ENCODE data around the gene REEP1. TPM values are rescaled to one million over a fixed set of nuclear protein-coding genes. Genes with fewer than 3 reads are reported as not detected.

REEP1 gene
- total RNA-seq, 1 donor from 2014 or later: not detected

DNA sequence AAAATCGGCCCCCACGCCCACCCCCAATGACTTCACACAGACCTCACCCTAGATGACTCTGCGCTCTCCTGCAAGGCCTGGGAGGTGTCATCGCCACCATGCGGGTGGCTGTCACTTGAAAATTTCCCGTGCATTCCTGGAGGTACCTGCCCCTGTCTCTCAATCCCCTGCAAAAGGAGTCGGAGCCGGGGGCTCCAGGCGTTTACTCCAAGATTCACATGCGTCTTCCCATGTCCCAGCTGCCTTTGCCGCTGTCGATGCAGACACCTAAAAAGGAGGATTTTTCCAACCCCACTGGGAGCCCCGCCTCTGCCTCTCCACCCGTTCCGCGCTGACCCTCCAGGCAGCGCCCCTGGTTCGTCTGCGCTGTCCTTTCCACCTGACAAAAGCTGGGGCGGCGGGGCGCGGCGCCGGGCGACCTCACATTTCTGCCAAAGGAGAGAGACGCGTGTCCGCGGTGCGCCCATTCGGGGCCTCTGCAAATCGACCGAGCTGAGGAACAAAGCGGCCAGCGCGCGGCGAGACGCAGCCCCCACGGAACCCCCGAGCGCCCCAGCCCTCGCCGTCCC is 667 bp downstream of the REEP1 start:
- Mint-ChIP-seq H3K9me3 (peaks cover 9% of the 10 kb centered on the region), H3K27me3 (peaks cover 67% of the 10 kb centered on the region), H3K27ac (no peak overlapping the region), H3K4me3 (peak overlapping the region; percentile 67), H3K4me1 (peaks cover 16% of the 10 kb centered on the region), H3K36me3 (ENCODE audit: low read depth) (peaks cover 8% of the 10 kb centered on the region)
- CTCF ChIA-PET: no interaction called here
- ATAC-seq (ENCODE audit: low read depth): no peak
- intact Hi-C loops (cut with micrococcal nuclease): no loop called here
- POLR2A ChIA-PET: interaction anchor here (0.6 kb wide), 1 partner anchor 90 kb away, joined by 3 read pairs; no protein-coding TSS in a partner anchor
- TF ChIP-seq, protein P1, sequence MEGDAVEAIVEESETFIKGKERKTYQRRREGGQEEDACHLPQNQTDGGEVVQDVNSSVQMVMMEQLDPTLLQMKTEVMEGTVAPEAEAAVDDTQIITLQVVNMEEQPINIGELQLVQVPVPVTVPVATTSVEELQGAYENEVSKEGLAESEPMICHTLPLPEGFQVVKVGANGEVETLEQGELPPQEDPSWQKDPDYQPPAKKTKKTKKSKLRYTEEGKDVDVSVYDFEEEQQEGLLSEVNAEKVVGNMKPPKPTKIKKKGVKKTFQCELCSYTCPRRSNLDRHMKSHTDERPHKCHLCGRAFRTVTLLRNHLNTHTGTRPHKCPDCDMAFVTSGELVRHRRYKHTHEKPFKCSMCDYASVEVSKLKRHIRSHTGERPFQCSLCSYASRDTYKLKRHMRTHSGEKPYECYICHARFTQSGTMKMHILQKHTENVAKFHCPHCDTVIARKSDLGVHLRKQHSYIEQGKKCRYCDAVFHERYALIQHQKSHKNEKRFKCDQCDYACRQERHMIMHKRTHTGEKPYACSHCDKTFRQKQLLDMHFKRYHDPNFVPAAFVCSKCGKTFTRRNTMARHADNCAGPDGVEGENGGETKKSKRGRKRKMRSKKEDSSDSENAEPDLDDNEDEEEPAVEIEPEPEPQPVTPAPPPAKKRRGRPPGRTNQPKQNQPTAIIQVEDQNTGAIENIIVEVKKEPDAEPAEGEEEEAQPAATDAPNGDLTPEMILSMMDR (IDR thresholded peaks at IDR 0.05): no peak
- no peak for DNase-seq

DNA sequence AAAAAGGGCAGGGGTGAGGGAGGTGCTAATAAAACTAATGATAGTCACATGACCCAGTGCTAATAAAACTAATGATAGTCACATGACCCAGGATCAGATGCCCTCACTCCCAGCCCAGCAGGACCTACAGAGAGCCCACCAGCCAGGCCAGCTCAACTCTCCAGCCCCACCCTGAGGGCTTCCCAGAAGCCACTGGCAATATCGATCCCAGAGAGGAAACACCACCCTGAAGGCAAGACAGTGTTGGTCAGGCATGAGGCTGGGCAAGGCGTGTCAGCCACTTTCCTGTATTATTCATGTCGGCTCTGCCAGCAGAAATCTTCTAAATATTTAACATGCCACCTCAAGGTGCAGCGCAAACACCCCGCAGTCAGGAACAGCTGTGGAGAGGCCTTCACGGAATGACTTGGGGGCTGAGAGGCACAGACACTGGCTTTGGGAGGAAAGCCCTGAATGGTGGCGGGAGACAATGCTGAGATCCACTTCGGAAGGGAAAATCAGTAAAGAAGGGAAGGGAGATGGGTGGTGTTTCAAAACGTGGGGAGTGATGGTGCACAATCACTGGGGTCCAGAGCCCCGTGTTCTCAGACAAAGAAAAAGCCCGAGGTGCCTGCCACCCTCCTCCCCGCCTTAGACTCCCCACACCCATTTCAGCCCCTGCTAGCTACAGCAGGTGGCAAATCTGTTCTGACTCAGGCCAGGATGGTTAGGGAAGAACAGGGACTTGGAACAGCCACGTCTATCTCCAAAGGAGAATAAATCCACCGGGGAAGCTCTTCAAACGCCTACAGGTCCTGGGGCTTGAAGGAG is 1.4 kb downstream of the REEP1 start:
- peaks cover 2% of the 10 kb centered on the region for H3K9me3 Mint-ChIP-seq
- POLR2A ChIA-PET: interaction anchor here (0.6 kb wide), 1 partner anchor 89 kb away, joined by 3 read pairs; no protein-coding TSS in a partner anchor
- ATAC-seq (ENCODE audit: low read depth) (no peak), DNase-seq (no peak)
- H3K27me3 Mint-ChIP-seq: peaks cover 67% of the 10 kb centered on the region
- H3K4me3 Mint-ChIP-seq: peak overlapping the region; percentile 67
- H3K36me3 Mint-ChIP-seq (ENCODE audit: low read depth): peaks cover 4% of the 10 kb centered on the region
- intact Hi-C loops (cut with micrococcal nuclease): no loop called here
- H3K4me1 Mint-ChIP-seq: peaks cover 16% of the 10 kb centered on the region
- TF ChIP-seq, protein P1 (IDR thresholded peaks at IDR 0.05): no peak
- no peak overlapping the region for H3K27ac Mint-ChIP-seq
- CTCF ChIA-PET: no interaction called here

DNA sequence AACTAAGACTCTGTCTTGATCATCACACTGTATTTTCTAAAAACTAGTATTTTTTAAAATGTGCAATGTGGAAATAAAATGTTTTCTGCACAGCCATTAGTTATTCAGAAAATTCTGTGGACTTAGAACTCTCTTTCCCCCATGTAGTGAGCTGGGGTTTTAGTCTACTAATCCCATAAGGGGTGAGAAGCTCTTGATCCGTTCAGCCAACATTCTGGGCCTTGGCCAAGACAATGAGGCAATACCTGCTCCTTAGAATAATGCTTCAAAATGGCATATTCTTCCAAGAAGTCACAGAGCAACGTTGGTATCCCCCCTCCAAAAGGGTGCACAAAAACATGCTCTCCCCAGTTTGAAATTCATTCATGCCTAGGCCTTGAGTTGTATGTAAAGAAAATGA is 4.0 kb downstream of the REEP1 start:
- peaks cover 46% of the 10 kb centered on the region for H3K27me3 Mint-ChIP-seq
- no peak overlapping the region for H3K4me3 Mint-ChIP-seq
- DNase-seq: no peak
- H3K4me1 Mint-ChIP-seq: peaks cover 16% of the 10 kb centered on the region
- no peaks in the 10 kb centered on the region for H3K36me3 Mint-ChIP-seq (ENCODE audit: low read depth)
- intact Hi-C loops (cut with micrococcal nuclease): no loop called here
- ChIA-PET CTCF (no interaction called here), POLR2A (no interaction called here)
- H3K9me3 Mint-ChIP-seq: no peaks in the 10 kb centered on the region
- no peak for ATAC-seq (ENCODE audit: low read depth)
- TF ChIP-seq, protein P1 (IDR thresholded peaks at IDR 0.05): no peak
- H3K27ac Mint-ChIP-seq: no peak overlapping the region

DNA sequence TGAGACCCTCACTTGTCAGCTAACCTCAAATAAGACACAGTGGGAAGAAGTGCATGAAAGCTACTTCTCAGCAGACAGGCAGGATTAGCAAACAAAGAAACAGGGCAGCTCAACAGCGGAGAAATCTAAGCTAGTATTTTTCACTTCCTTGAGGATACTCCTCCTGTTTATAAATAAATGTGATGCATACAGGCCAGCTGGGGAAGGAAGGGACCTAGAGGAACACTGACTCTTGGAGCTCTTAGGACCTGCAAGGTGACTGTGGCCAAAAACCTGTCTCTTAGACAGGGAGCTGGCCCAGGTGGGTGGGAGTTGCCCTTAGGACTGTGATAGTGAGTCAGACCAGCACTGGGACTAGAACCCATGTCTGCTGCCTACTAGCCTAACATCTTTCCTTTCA is 4.8 kb downstream of the REEP1 start:
- TF ChIP-seq, protein P1 (IDR thresholded peaks at IDR 0.05): no peak
- Mint-ChIP-seq H3K27ac (no peak overlapping the region), H3K4me1 (peaks cover 10% of the 10 kb centered on the region), H3K27me3 (peaks cover 42% of the 10 kb centered on the region), H3K9me3 (no peaks in the 10 kb centered on the region), H3K36me3 (ENCODE audit: low read depth) (no peaks in the 10 kb centered on the region), H3K4me3 (no peak overlapping the region)
- intact Hi-C loops (cut with micrococcal nuclease): no loop called here
- CTCF ChIA-PET: no interaction called here
- DNase-seq (no peak), ATAC-seq (ENCODE audit: low read depth) (no peak)
- POLR2A ChIA-PET: no interaction called here

DNA sequence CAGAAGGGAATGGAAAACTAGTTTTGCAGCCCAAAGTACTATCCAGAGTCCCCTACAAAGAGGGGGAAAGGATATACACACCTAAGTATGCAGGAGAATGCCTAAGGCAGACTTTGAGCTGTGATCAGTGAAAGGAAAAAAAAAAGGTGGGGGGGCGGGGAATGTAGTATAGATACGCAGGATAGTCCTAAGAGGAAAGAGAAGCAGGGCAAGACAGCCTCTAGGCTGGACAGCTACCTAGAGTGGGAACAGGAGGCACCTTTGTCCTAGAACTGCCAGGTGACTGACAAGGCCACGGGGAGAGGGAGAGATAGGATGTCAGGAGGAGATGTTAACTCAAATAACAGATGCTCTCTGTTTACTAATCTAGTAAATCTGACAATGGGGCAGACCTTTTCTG is 6.0 kb downstream of the REEP1 start:
- DNase-seq: no peak
- POLR2A ChIA-PET: no interaction called here

More for the DNA sequence above, 6.0 kb downstream of the REEP1 start:
- Mint-ChIP-seq H3K4me3 (no peak overlapping the region), H3K27me3 (peaks cover 41% of the 10 kb centered on the region), H3K27ac (no peak overlapping the region), H3K36me3 (ENCODE audit: low read depth) (no peaks in the 10 kb centered on the region), H3K9me3 (no peaks in the 10 kb centered on the region), H3K4me1 (peaks cover 4% of the 10 kb centered on the region)
- TF ChIP-seq, protein P1 (IDR thresholded peaks at IDR 0.05): no peak
- CTCF ChIA-PET: no interaction called here
- intact Hi-C loops (cut with micrococcal nuclease): no loop called here
- ATAC-seq (ENCODE audit: low read depth): no peak
